ENCODE data around the gene TIPIN. TPM values are rescaled to one million over a fixed set of nuclear protein-coding genes. Genes with fewer than 3 reads are reported as not detected.

The TIPIN gene
- total and polyA plus RNA-seq, 4 donors = 2.6 to 7.6 (median 3.4) TPM

- no peaks in the 10 kb centered on the region for H3K27me3 ChIP-seq (ENCODE audit: control insufficient read depth in 1 of 2, insufficient read depth in 2 of 2, low read length in 1 of 2)
- no peak overlapping the region for H3K4me3 ChIP-seq (ENCODE audit: low read length in 2 of 2)
- no peak overlapping the region for H3K27ac ChIP-seq (ENCODE audit: low read depth in 1 of 2, low read length in 2 of 2)
- intact Hi-C loops (cut with DNase I) = loop anchor here (5.0 to 10.0 kb wide), 4 partner anchors 371 to 654 kb away; no protein-coding TSS in a partner anchor
- 70 to 73% methylated on average over 6 of the region's 6 CpGs for WGBS, 2 donors
- DNase-seq = no peak
- H3K36me3 ChIP-seq (ENCODE audit: control insufficient read depth in 1 of 2, insufficient read depth in 2 of 2, low read length in 1 of 2) = no peaks in the 10 kb centered on the region
- no peak for ATAC-seq (ENCODE audit: low FRiP score)
- H3K9me3 ChIP-seq (ENCODE audit: control insufficient read depth, low read length) = no peaks in the 10 kb centered on the region
- peaks cover 0 to 3% of the 10 kb centered on the region in 2 donors for H3K4me1 ChIP-seq (ENCODE audit: control insufficient read depth in 1 of 2, insufficient read depth in 2 of 2, low read length in 2 of 2)
Measured at GRCh38 chr15:66288551-66289185, 67.8 kb downstream of the TIPIN start.

- no peak overlapping the region for H3K27ac ChIP-seq (ENCODE audit: low read depth in 1 of 2, low read length in 2 of 2)
- H3K4me3 ChIP-seq (ENCODE audit: low read length in 2 of 2) = no peak overlapping the region
- H3K9me3 ChIP-seq (ENCODE audit: control insufficient read depth, low read length) = no peaks in the 10 kb centered on the region
- no peak for ATAC-seq (ENCODE audit: low FRiP score)
- no peaks in the 10 kb centered on the region for H3K27me3 ChIP-seq (ENCODE audit: control insufficient read depth in 1 of 2, insufficient read depth in 2 of 2, low read length in 1 of 2)
- peaks cover 0 to 3% of the 10 kb centered on the region in 2 donors for H3K4me1 ChIP-seq (ENCODE audit: control insufficient read depth in 1 of 2, insufficient read depth in 2 of 2, low read length in 2 of 2)
- no peak for DNase-seq
- intact Hi-C loops (cut with DNase I) = loop anchor here (5.0 to 10.0 kb wide), 4 partner anchors 371 to 653 kb away; no protein-coding TSS in a partner anchor
- H3K36me3 ChIP-seq (ENCODE audit: control insufficient read depth in 1 of 2, insufficient read depth in 2 of 2, low read length in 1 of 2) = no peaks in the 10 kb centered on the region
Measured at GRCh38 chr15:66288093-66288492, 68.4 kb downstream of the TIPIN start.

- ATAC-seq (ENCODE audit: low FRiP score) = no peak
- intact Hi-C loops (cut with DNase I) = loop anchor here (5.0 to 10.0 kb wide), 4 partner anchors 370 to 653 kb away; no protein-coding TSS in a partner anchor
- no peak for DNase-seq
Measured at GRCh38 chr15:66287461-66288057, 68.9 kb downstream of the TIPIN start.

More at GRCh38 chr15:66287461-66288057, 68.9 kb downstream of the TIPIN start:
- Histone ChIP-seq H3K9me3 (ENCODE audit: control insufficient read depth, low read length) (no peaks in the 10 kb centered on the region), H3K27me3 (ENCODE audit: control insufficient read depth in 1 of 2, insufficient read depth in 2 of 2, low read length in 1 of 2) (no peaks in the 10 kb centered on the region), H3K27ac (ENCODE audit: low read depth in 1 of 2, low read length in 2 of 2) (no peak overlapping the region), H3K4me1 (ENCODE audit: control insufficient read depth in 1 of 2, insufficient read depth in 2 of 2, low read length in 2 of 2) (peaks cover 0 to 3% of the 10 kb centered on the region in 2 donors), H3K4me3 (ENCODE audit: low read length in 2 of 2) (no peak overlapping the region), H3K36me3 (ENCODE audit: control insufficient read depth in 1 of 2, insufficient read depth in 2 of 2, low read length in 1 of 2) (no peaks in the 10 kb centered on the region)
- 13 to 14% methylated on average over 6 of the region's 6 CpGs for WGBS, 2 donors

Other genes starting within 250 kb of the TIPIN start
- not detected for gene MEGF11, start 102.9 kb downstream of the TIPIN start, total RNA-seq
- gene MEGF11, start 102.9 kb downstream of the TIPIN start, polyA plus RNA-seq = not detected
- 10 to 100 TPM; 18.3 to 36.2 TPM for gene DIS3L, start 63.1 kb downstream of the TIPIN start, total RNA-seq
- 10 to 100 TPM; 10.6 to 18.0 TPM for gene DIS3L, start 63.1 kb downstream of the TIPIN start, polyA plus RNA-seq
- gene MAP2K1, start 30.2 kb upstream of the TIPIN start, total RNA-seq = 10 to 100 TPM; 49.7 to 57.7 TPM
- gene MAP2K1, start 30.2 kb upstream of the TIPIN start, polyA plus RNA-seq = 10 to 100 TPM; 21.9 to 36.3 TPM
- gene SNAPC5, start 141.1 kb upstream of the TIPIN start, total RNA-seq = 10 to 100 TPM; 18.9 to 19.3 TPM
- 10 to 100 TPM; 25.0 to 60.1 TPM for gene SNAPC5, start 141.1 kb upstream of the TIPIN start, polyA plus RNA-seq
- gene RPL4, start 148.2 kb upstream of the TIPIN start, total RNA-seq = 1,000 to 10,000 TPM; 1,651 to 1,680 TPM
- 1,000 to 10,000 TPM; 3,086 to 4,650 TPM for gene RPL4, start 148.2 kb upstream of the TIPIN start, polyA plus RNA-seq
- 1 to 10 TPM; 5.8 to 6.6 TPM for gene ZWILCH, start 148.6 kb upstream of the TIPIN start, total RNA-seq
- gene ZWILCH, start 148.6 kb upstream of the TIPIN start, polyA plus RNA-seq = 1 to 10 TPM; 2.3 to 3.9 TPM
- not detected for gene LCTL, start 209.3 kb upstream of the TIPIN start, total RNA-seq
- gene LCTL, start 209.3 kb upstream of the TIPIN start, polyA plus RNA-seq = not detected